Measurements from ENCODE around the gene PGM1. TPM values are rescaled to one million over a fixed set of nuclear protein-coding genes. Genes with fewer than 3 reads are reported as not detected.

Gene PGM1
- total RNA-seq, 1 experiment from 2014 or later = 124 TPM

- Histone ChIP-seq H3F3A (ENCODE audit: low read length, unreplicated experiment) (no peaks in the 10 kb centered on the region), H2AFZ (ENCODE audit: low read length) (no peak overlapping the region), H3K27ac (ENCODE audit: low read length) (no peak overlapping the region), H3K27me3 (ENCODE audit: low read length) (no peaks in the 10 kb centered on the region), H3K9me2 (replicated peaks; ENCODE audit: low read length) (no peaks in the 10 kb centered on the region), H3K4me2 (ENCODE audit: low read length) (no peak overlapping the region), H3K79me2 (ENCODE audit: low read length) (no peaks in the 10 kb centered on the region), H3K36me3 (ENCODE audit: low read depth, low read length) (peaks cover 40% of the 10 kb centered on the region), H3K4me3 (ENCODE audit: low read length) (no peak overlapping the region), H3K4me1 (ENCODE audit: insufficient read depth, low read length) (no peaks in the 10 kb centered on the region), H4K20me1 (ENCODE audit: low read length) (no peaks in the 10 kb centered on the region), H3K9ac (ENCODE audit: low read length) (no peak overlapping the region), H3K9me3 (ENCODE audit: low read length) (no peaks in the 10 kb centered on the region)
- DNase-seq (no peak), ATAC-seq (no peak)
- POLR2A ChIA-PET (ENCODE audit: unreplicated experiment) = no interaction called here
- intact Hi-C loops (cut with micrococcal nuclease) = no loop called here
- CTCF ChIA-PET = no interaction called here
- no TSS peak for BruUV-seq (replicated peaks)
- TF ChIP-seq EZH2 (IDR thresholded peaks at IDR 0.05; ENCODE audit: low read length, unreplicated experiment) (no peak), EZH2phosphoT487 (IDR thresholded peaks at IDR 0.05; ENCODE audit: borderline replicate concordance, low read length) (no peak), CTCF (conservative IDR thresholded peaks at IDR 0.05; ENCODE audit: low read depth, low read length) (no peak)
Observed at GRCh38 chr1:63648689-63649088, 55.5 kb downstream of the PGM1 start.

GRCh38 chr1:63651161-63651701, 58.0 kb downstream of the PGM1 start:
- Histone ChIP-seq H3K36me3 (ENCODE audit: low read depth, low read length) (peaks cover 54% of the 10 kb centered on the region), H3F3A (ENCODE audit: low read length, unreplicated experiment) (no peaks in the 10 kb centered on the region), H4K20me1 (ENCODE audit: low read length) (no peaks in the 10 kb centered on the region), H3K4me3 (ENCODE audit: low read length) (no peak overlapping the region), H3K4me2 (ENCODE audit: low read length) (no peak overlapping the region), H3K27ac (ENCODE audit: low read length) (no peak overlapping the region), H3K79me2 (ENCODE audit: low read length) (no peaks in the 10 kb centered on the region), H2AFZ (ENCODE audit: low read length) (no peak overlapping the region), H3K9me3 (ENCODE audit: low read length) (no peaks in the 10 kb centered on the region), H3K4me1 (ENCODE audit: insufficient read depth, low read length) (no peaks in the 10 kb centered on the region), H3K9me2 (replicated peaks; ENCODE audit: low read length) (no peaks in the 10 kb centered on the region), H3K9ac (ENCODE audit: low read length) (no peak overlapping the region), H3K27me3 (ENCODE audit: low read length) (no peaks in the 10 kb centered on the region)
- ChIA-PET CTCF (no interaction called here), POLR2A (ENCODE audit: unreplicated experiment) (no interaction called here)
- peak; percentile 56 for ATAC-seq
- TF ChIP-seq EZH2 (IDR thresholded peaks at IDR 0.05; ENCODE audit: low read length, unreplicated experiment) = no peak
- no peak for TF ChIP-seq EZH2phosphoT487 (IDR thresholded peaks at IDR 0.05; ENCODE audit: borderline replicate concordance, low read length)
- no TSS peak for BruUV-seq (replicated peaks)
- peak; percentile 7 for DNase-seq
- intact Hi-C loops (cut with micrococcal nuclease) = no loop called here

GRCh38 chr1:63653976-63654375, 60.8 kb downstream of the PGM1 start:
- no peak for DNase-seq
- POLR2A ChIA-PET (ENCODE audit: unreplicated experiment) = no interaction called here
- no TSS peak for BruUV-seq (replicated peaks)
- Histone ChIP-seq H3K36me3 (ENCODE audit: low read depth, low read length) (peaks cover 49% of the 10 kb centered on the region), H3K9me3 (ENCODE audit: low read length) (no peaks in the 10 kb centered on the region), H4K20me1 (ENCODE audit: low read length) (no peaks in the 10 kb centered on the region), H3K4me1 (ENCODE audit: insufficient read depth, low read length) (no peaks in the 10 kb centered on the region), H3K9ac (ENCODE audit: low read length) (no peak overlapping the region), H3K4me3 (ENCODE audit: low read length) (no peak overlapping the region), H3K27ac (ENCODE audit: low read length) (no peak overlapping the region), H3K79me2 (ENCODE audit: low read length) (no peaks in the 10 kb centered on the region), H3F3A (ENCODE audit: low read length, unreplicated experiment) (no peaks in the 10 kb centered on the region), H3K4me2 (ENCODE audit: low read length) (no peak overlapping the region), H3K27me3 (ENCODE audit: low read length) (no peaks in the 10 kb centered on the region), H2AFZ (ENCODE audit: low read length) (no peak overlapping the region), H3K9me2 (replicated peaks; ENCODE audit: low read length) (no peaks in the 10 kb centered on the region)
- ATAC-seq = no peak
- intact Hi-C loops (cut with micrococcal nuclease) = no loop called here
- no peak for TF ChIP-seq EZH2phosphoT487 (IDR thresholded peaks at IDR 0.05; ENCODE audit: borderline replicate concordance, low read length)
- TF ChIP-seq CTCF (conservative IDR thresholded peaks at IDR 0.05; ENCODE audit: low read depth, low read length) = no peak
- TF ChIP-seq EZH2 (IDR thresholded peaks at IDR 0.05; ENCODE audit: low read length, unreplicated experiment) = no peak
- CTCF ChIA-PET = no interaction called here

Data from PC-3 (cell line).